Thoracic aorta (tissue), 2 donors: ENCODE measurements around the gene FXR1. TPM values are rescaled to one million over a fixed set of nuclear protein-coding genes. Genes with fewer than 3 reads are reported as not detected.

Experiments
- ATAC-seq: fragments of 150-250 bp; one replicate; pipeline ENCODE4 v1.8.0; 2017; ENCODE audit warnings: low read depth; ENCODE audit not compliant: insufficient number of reproducible peaks, low FRiP score
- DNase-seq: peaks from one replicate; pipeline ENCODE4 v3.0.0-alpha.2; 2020; ENCODE audit warnings: low spot score
- H3K27ac ChIP-seq, 2 donors: fragments of 200-600 bp; sonication (generic); 1 replicate in 1 of 2; 2 replicates in 1 of 2; pipeline ENCODE4 v1.5.1; 2016; ENCODE audit warnings: mild to moderate bottlenecking in 2 of 2, moderate library complexity in 2 of 2
- H3K27me3 ChIP-seq: fragments of 200-600 bp; sonication (generic); replicated peaks from 2 replicates; pipeline ENCODE4 v1.6.0; 2016; ENCODE audit warnings: mild to moderate bottlenecking; ENCODE audit not compliant: insufficient read depth
- H3K36me3 ChIP-seq: fragments of 200-600 bp; sonication (generic); one replicate; pipeline ENCODE4 v1.5.1; 2016
- H3K4me1 ChIP-seq, 2 donors: fragments of 200-600 bp; sonication (generic); 1 replicate in 1 of 2; 2 replicates in 1 of 2; pipeline versions ENCODE4 v1.5.1 to v1.6.0; 2016; ENCODE audit warnings: low read depth in 2 of 2, mild to moderate bottlenecking in 1 of 2; ENCODE audit not compliant: control insufficient read depth in 1 of 2
- H3K4me3 ChIP-seq: fragments of 200-600 bp; sonication (generic); 2 replicates; pipeline ENCODE4 v1.5.1; 2016; ENCODE audit warnings: mild to moderate bottlenecking
- H3K9me3 ChIP-seq: fragments of 200-600 bp; sonication (generic); 2 replicates; pipeline ENCODE4 v1.5.1; 2016
- CTCF ChIP-seq: fragments of 200-600 bp; sonication (generic); IDR thresholded peaks from one replicate; pipeline ENCODE4 v1.5.1; 2019; ENCODE audit warnings: antibody characterized with exemption
- total RNA-seq, 2 donors: library from RNA; depleted of rRNA; stranded (reverse); fragments of >200 nt; gene quantifications; one replicate each; pipeline versions ENCODE4 v1.1.0 to v1.2.3, GENCODE V29; 2016

The FXR1 gene
- total RNA-seq, 2 donors from 2014 or later, result 103 to 112 TPM

DNA sequence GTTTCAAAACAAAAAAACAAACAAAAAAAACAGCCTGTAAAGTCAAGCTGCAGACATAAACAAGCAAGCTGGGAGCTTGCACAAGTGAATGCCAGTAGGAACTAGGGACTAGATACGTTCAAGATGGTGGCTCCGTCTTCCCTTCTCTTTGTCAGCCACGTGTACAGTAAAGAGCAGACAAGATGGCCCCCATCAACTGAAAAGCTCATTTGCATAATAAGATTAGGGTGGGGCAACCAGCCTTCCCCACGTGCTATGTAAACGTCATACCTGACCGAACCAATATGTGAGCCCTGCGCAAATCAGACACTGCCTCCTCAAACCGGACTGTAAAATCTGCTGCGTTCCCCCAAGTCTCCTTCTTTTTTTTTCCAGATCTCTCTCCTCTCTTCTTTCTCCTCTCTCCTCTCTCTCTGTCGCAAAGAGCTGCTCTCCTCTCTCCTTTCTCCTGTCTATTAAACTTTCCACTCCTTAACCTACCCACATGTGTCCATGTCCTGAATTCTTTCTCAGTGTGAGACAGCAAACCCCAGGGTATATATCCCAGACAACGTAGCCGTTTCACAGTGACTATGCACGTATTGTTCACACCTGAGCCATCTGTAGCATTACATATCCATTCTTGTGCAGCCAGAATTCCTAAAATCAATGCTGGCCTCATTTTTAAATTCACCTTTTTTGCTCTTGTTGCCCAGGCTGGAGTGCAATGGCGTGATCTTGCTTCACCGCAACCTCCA, 31.2 kb upstream of the FXR1 start:
- no peak for TF ChIP-seq CTCF
- Histone ChIP-seq H3K27me3 (no peaks in the 10 kb centered on the region), H3K27ac (no peak overlapping the region), H3K4me3 (no peak overlapping the region), H3K36me3 (no peaks in the 10 kb centered on the region), H3K4me1 (no peaks in the 10 kb centered on the region), H3K9me3 (no peaks in the 10 kb centered on the region)
- no peak for DNase-seq
- no peak for ATAC-seq

DNA sequence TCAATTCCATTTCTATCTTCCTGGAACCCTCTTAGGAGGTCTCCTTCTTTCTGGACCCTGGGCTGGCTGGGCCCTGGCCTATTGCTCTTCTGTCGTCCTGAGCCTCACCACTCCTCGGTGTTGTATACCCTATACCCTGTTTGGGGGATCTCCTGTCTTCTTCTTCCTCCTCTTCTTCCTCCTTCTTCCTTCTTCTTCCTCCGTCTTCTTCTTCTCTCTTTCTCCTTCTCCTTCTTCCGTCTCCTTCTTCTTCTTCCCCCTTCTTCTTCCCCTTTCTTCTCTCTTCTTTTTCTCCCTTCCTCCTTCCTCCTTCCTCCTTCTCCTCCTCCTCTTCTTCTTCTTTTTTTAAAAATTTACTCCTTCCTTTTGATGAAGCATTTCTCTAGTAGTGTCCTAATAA, 30.4 kb upstream of the FXR1 start:
- no peaks in the 10 kb centered on the region for H3K27me3 ChIP-seq
- H3K9me3 ChIP-seq, result no peaks in the 10 kb centered on the region
- no peaks in the 10 kb centered on the region for H3K4me1 ChIP-seq
- H3K36me3 ChIP-seq, result no peaks in the 10 kb centered on the region
- TF ChIP-seq CTCF, result no peak
- no peak for DNase-seq
- H3K4me3 ChIP-seq, result no peak overlapping the region
- H3K27ac ChIP-seq, result no peak overlapping the region
- no peak for ATAC-seq

DNA sequence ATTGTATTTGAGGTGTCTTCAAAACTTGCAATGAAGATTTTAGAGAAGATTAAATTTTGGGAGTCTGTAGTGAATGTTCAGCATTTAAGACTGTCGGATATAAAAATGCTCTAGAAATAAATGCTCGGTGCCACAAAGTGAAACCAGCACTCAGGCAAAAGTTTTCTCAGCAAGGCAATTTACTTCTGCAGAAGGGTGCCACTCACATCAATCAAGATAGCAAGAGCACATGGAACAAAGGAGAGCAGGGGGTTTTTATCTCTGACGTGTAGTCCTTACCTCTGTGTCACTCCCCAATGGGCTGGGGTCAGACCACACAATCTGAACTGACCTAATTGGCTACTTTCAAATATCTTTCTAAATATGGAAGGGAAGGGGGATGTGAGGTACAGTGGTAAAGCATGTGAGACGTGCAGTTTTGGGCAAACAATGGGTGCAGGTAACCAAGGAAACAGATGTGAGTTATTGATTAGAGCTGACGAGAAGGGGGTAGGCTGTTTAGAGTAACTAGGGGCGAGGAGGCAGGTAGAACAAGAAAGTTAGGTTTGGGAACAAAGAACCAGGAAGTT, 23.4 kb upstream of the FXR1 start:
- no peak overlapping the region for H3K4me3 ChIP-seq
- no peak overlapping the region for H3K27ac ChIP-seq
- no peaks in the 10 kb centered on the region for H3K4me1 ChIP-seq
- no peak for TF ChIP-seq CTCF
- ATAC-seq, result no peak
- no peak for DNase-seq
- H3K9me3 ChIP-seq, result peaks cover 17% of the 10 kb centered on the region
- no peaks in the 10 kb centered on the region for H3K27me3 ChIP-seq
- H3K36me3 ChIP-seq, result no peaks in the 10 kb centered on the region

- no peak for TF ChIP-seq CTCF
- no peaks in the 10 kb centered on the region for H3K4me1 ChIP-seq
- no peak overlapping the region for H3K4me3 ChIP-seq
- peaks cover 5% of the 10 kb centered on the region for H3K9me3 ChIP-seq
- H3K27me3 ChIP-seq, result no peaks in the 10 kb centered on the region
- ATAC-seq (no peak), DNase-seq (no peak)
- H3K36me3 ChIP-seq, result no peaks in the 10 kb centered on the region
- H3K27ac ChIP-seq, result no peak overlapping the region
Measured at GRCh38 chr3:180898572-180898971, 13.9 kb upstream of the FXR1 start.

DNA sequence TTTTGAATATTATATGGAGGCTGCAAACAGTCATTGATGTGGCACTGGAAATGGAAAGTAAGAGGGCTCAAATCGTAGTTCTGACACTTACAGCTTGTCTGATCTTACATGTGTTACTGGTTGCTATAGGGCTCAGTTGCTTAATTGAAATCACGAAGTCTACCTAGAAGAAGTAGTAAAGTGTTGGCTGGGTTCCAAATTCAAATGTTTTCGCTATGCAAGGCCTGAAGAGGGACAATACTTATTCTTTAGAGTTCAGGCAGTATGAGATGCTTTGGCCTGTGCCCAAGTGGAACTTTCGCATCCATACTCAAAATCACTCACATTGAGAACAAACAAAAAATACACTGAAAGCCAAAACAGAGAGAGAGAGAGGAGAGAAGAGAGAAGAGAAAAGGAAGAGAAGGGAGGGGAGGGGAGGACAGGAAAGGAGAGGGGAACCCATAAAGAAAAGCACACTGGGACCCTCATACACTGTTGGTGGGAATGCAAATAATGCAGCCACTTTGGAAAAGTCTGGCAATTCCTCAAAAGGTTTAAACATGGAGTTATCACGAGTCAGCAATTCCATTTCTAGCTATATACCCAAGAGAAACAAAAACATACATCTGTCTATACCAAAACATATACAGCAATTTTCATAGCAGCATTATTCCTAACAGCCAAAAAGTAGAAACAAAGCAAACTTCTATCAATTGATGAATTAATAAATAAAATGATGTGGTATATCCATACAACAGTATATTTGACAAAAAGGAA, 2.9 kb upstream of the FXR1 start:
- H3K36me3 ChIP-seq, result no peaks in the 10 kb centered on the region
- H3K9me3 ChIP-seq, result peaks cover 6% of the 10 kb centered on the region
- H3K4me1 ChIP-seq, result peaks cover 14 to 18% of the 10 kb centered on the region in 2 donors
- ATAC-seq (no peak), DNase-seq (no peak)
- no peaks in the 10 kb centered on the region for H3K27me3 ChIP-seq
- no peak for TF ChIP-seq CTCF
- H3K4me3 ChIP-seq, result no peak overlapping the region
- no peak overlapping the region for H3K27ac ChIP-seq
